Nephron (organoid): ENCODE results near the gene ATXN7L1.

Experiments
- H3K27ac Mint-ChIP-seq, 3 experiments: 2 replicates each; pipeline ENCODE4 v1.8.0; 2020; ENCODE audit warnings: mixed read lengths in 3 of 3, mild to moderate bottlenecking in 2 of 3, moderate library complexity in 1 of 3
- H3K27me3 Mint-ChIP-seq: 2 replicates; pipeline ENCODE4 v1.8.0; 2021; ENCODE audit warnings: low read depth, mild to moderate bottlenecking, moderate library complexity, mixed read lengths
- H3K36me3 Mint-ChIP-seq: 2 replicates; pipeline ENCODE4 v1.8.0; 2020; ENCODE audit warnings: low read depth, mixed read lengths
- H3K4me1 Mint-ChIP-seq: 2 replicates; pipeline ENCODE4 v1.8.0; 2020; ENCODE audit warnings: mixed read lengths
- H3K4me3 Mint-ChIP-seq, 3 experiments: 2 replicates each; pipeline ENCODE4 v1.8.0; 2020; ENCODE audit warnings: mild to moderate bottlenecking in 3 of 3, mixed read lengths in 3 of 3, moderate library complexity in 2 of 3
- H3K9me3 Mint-ChIP-seq: 2 replicates; pipeline ENCODE4 v1.8.0; 2020; ENCODE audit warnings: mixed read lengths
- TF ChIP-seq, protein P1 (sequence below), 3 experiments: fragments of 200-600 bp; sonication (generic); IDR thresholded peaks; one replicate each; pipeline ENCODE4 v1.5.0; 2021; ENCODE audit warnings: antibody characterized with exemption in 3 of 3; ENCODE audit not compliant: unreplicated experiment in 3 of 3

The ATXN7L1 gene

DNA sequence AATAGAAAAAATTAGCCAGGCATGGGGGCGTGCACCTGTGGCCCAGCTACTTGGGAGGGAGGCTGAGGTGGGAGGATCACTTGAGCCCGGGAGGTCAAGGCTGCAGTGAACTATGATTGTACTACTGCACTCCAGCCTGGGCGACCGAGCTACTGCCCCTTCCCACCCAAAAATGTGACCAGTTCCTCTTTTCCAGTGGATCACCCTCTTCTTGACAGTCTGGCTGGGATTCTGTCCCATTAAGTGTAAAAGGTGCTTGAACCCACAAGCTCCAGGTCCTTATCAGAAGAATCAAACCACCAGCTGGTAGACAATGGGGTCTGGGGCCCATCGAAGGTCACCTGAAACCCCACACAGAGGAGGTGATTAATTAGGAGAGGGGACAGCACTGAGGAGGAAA is 14.1 kb downstream of the ATXN7L1 start:
- Mint-ChIP-seq H3K27me3 (no peaks in the 10 kb centered on the region), H3K36me3 (peaks cover 14% of the 10 kb centered on the region), H3K9me3 (no peaks in the 10 kb centered on the region), H3K4me3 (no peak overlapping the region), H3K27ac (no peak overlapping the region), H3K4me1 (no peaks in the 10 kb centered on the region)
- TF ChIP-seq, protein P1, sequence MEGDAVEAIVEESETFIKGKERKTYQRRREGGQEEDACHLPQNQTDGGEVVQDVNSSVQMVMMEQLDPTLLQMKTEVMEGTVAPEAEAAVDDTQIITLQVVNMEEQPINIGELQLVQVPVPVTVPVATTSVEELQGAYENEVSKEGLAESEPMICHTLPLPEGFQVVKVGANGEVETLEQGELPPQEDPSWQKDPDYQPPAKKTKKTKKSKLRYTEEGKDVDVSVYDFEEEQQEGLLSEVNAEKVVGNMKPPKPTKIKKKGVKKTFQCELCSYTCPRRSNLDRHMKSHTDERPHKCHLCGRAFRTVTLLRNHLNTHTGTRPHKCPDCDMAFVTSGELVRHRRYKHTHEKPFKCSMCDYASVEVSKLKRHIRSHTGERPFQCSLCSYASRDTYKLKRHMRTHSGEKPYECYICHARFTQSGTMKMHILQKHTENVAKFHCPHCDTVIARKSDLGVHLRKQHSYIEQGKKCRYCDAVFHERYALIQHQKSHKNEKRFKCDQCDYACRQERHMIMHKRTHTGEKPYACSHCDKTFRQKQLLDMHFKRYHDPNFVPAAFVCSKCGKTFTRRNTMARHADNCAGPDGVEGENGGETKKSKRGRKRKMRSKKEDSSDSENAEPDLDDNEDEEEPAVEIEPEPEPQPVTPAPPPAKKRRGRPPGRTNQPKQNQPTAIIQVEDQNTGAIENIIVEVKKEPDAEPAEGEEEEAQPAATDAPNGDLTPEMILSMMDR (IDR thresholded peaks at IDR 0.05; ENCODE audit: unreplicated experiment in 3 of 3) = no peak

DNA sequence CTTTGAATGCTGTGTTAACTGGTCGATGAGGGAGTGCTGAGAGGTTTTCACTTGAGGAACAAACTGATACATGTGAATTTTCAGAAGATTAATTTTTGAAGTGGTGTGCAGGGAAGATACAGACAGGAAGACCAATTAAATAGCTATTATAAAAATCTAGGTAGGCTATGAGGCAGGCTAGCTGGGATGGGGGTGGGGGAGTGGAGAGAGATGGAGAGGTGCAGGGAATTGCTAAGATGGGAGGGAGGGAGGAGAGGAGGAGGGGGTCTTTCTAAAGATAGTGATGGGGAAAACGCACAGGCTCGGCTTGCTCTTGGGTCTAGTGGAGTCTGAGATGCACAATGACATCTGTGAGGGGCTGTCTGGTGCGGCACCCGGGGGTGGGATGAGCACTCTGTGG is 15.2 kb downstream of the ATXN7L1 start:
- Mint-ChIP-seq H3K27ac (no peak overlapping the region), H3K4me1 (no peaks in the 10 kb centered on the region), H3K4me3 (no peak overlapping the region), H3K9me3 (no peaks in the 10 kb centered on the region), H3K36me3 (peaks cover 11% of the 10 kb centered on the region), H3K27me3 (no peaks in the 10 kb centered on the region)
- TF ChIP-seq, protein P1 (IDR thresholded peaks at IDR 0.05; ENCODE audit: unreplicated experiment in 3 of 3) = no peak

DNA sequence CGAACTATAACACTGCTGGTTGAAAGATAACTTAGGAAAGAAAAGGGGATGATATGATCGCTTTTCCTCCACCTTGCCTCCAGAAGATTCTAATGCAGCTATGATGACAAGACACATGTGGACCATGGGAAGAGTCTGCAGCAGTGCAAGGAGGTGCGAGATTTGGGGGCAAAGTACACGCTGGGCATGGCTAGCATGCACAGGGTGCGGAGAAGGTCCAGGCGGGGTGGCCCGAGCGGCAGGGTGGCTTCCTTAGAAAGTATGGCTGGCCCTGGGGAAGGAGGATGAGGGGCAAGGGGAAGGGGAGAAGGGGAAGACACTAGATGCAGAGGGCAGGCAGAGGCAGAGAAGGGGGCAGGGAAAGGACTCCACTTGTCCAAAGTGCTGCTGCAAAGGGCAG is 15.6 kb downstream of the ATXN7L1 start:
- Mint-ChIP-seq H3K9me3 (no peaks in the 10 kb centered on the region), H3K4me3 (no peak overlapping the region), H3K36me3 (peaks cover 6% of the 10 kb centered on the region), H3K4me1 (no peaks in the 10 kb centered on the region), H3K27me3 (no peaks in the 10 kb centered on the region), H3K27ac (no peak overlapping the region)
- TF ChIP-seq, protein P1 (IDR thresholded peaks at IDR 0.05; ENCODE audit: unreplicated experiment in 3 of 3) = no peak

DNA sequence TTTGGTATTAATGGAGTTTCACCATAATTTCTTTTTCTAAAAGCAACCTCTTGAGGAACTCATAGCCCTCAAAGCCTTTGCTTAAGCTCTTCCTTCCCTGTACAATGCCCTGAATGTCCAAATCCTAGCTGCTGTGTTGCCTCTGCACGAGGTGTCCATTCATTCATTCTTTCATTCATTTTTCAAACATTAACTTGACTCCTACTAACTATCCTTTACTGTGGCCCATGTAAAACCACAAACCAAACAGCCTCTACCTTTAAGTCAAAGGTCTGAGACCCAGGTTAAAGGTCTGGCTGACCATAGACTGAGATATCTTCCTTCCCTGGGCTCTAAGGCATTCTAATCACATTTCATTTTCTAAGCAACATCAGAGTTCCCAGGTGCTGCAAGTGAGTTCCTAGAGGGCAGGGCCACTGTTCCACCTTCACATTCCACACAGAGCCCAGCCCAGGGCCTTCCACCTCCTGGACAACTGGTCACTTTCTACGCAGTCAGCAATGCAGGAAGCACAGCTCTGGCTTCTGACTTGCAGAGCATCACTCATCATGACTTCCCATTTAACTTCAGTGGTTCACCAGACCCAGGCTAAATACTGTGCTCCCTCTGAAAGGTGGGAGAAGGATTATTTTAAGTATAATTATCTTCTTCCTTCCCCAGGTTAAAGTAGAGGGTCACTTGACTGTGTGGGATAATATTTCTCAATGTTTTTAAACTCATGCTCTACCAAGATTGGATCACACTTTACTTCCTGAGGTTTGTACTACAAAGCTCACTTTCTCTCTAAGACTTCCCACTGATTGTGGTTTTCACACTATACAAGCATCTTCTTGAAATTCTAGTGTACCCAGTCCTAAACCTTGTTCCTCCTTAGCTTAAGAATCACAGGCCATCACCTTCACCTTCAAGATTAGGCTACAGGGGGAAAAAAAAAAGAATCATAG is 19.1 kb downstream of the ATXN7L1 start:
- peaks cover 3% of the 10 kb centered on the region for H3K36me3 Mint-ChIP-seq
- peak overlapping the region in 1 of 3 experiments; percentile 29 for H3K27ac Mint-ChIP-seq
- TF ChIP-seq, protein P1 (IDR thresholded peaks at IDR 0.05; ENCODE audit: unreplicated experiment in 3 of 3) = no peak
- no peaks in the 10 kb centered on the region for H3K9me3 Mint-ChIP-seq
- peaks cover 15% of the 10 kb centered on the region for H3K4me1 Mint-ChIP-seq
- no peak overlapping the region for H3K4me3 Mint-ChIP-seq
- no peaks in the 10 kb centered on the region for H3K27me3 Mint-ChIP-seq

DNA sequence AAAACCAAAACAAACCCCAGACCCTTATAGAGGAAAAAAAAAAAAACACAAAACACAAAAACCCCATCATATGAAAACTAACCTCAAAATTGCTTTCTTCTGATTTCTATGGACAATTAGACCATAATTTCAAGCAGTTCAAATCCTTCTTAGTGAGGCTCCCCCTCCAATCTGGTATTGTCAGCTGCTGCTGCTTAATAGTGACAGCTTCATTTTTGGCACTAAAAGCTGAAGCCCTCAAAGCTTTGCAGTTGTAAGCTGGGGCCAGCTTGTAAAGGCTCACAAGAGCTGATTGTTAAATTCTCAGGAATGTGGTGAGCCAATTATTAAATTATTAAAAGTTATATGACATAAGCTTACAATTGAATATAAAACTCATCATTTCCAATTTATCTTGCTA is 21.9 kb downstream of the ATXN7L1 start:
- no peaks in the 10 kb centered on the region for H3K9me3 Mint-ChIP-seq
- peak overlapping the region in 2 of 3 experiments; percentile 59 to 60 for H3K4me3 Mint-ChIP-seq
- peak overlapping the region; percentile 90 to 93 (median 90) for H3K27ac Mint-ChIP-seq
- H3K36me3 Mint-ChIP-seq = peaks cover 5% of the 10 kb centered on the region
- TF ChIP-seq, protein P1 (IDR thresholded peaks at IDR 0.05; ENCODE audit: unreplicated experiment in 3 of 3) = no peak
- no peaks in the 10 kb centered on the region for H3K27me3 Mint-ChIP-seq
- peaks cover 22% of the 10 kb centered on the region for H3K4me1 Mint-ChIP-seq
